ENCODE data around the gene CDKL2. TPM values are rescaled to one million over a fixed set of nuclear protein-coding genes. Genes with fewer than 3 reads are reported as not detected.
A peak's percentile ranks its signal among the peaks of the same experiment; 100 is the strongest.
"Not testable (repeated sequence)": the region's sequence is repeated elsewhere in the genome, so short reads cannot be mapped to it uniquely, and the experiment has no call there.

The CDKL2 gene
- under 0.01 TPM in 2 replicates for total RNA-seq

GRCh38 chr4:75630174-75630936 is at the start of gene CDKL2:
Gene CDKL2, minus strand, starts transcription at chr4:75630528. Its CDS starts 4,540 bp downstream, at chr4:75625988.
- peak; percentile 58 to 59 for DNase-seq (ENCODE audit: low read depth in 2 of 2)

- DNase-seq (ENCODE audit: low read depth in 2 of 2) = no peak
These were observed 48.6 kb upstream of the CDKL2 start for GRCh38 chr4:75678965-75679364.

GRCh38 chr4:75678473-75678872 is 48.1 kb upstream of the CDKL2 start:
- DNase-seq (ENCODE audit: low read depth in 2 of 2) = no peak

GRCh38 chr4:75675004-75675531 is 44.7 kb upstream of the CDKL2 start:
- DNase-seq (ENCODE audit: low read depth in 2 of 2) = no peak

- DNase-seq (ENCODE audit: low read depth in 2 of 2) = peak in 1 of 2 donors; percentile 3
These were observed 43.6 kb upstream of the CDKL2 start for GRCh38 chr4:75673959-75674328.

GRCh38 chr4:75673027-75673958 is 43.0 kb upstream of the CDKL2 start, which contains the start of gene G3BP2:
Gene G3BP2, minus strand, starts transcription at chr4:75673411. Its CDS starts 11,386 bp downstream, at chr4:75662025.
- peak; percentile 98 to 99 for DNase-seq (ENCODE audit: low read depth in 2 of 2)

- DNase-seq (ENCODE audit: low read depth in 2 of 2) = peak; percentile 58 to 63
These were observed 42.2 kb upstream of the CDKL2 start for GRCh38 chr4:75672461-75673026.

GRCh38 chr4:75671802-75672421 is 41.6 kb upstream of the CDKL2 start:
- DNase-seq (ENCODE audit: low read depth in 2 of 2) = peak in 1 of 2 donors; percentile 3

- no peak for DNase-seq (ENCODE audit: low read depth in 2 of 2)
These were observed 38.3 kb upstream of the CDKL2 start for GRCh38 chr4:75668596-75668995.

- not testable (repeated sequence) for DNase-seq (ENCODE audit: low read depth in 2 of 2)
These were observed 37.3 kb upstream of the CDKL2 start for GRCh38 chr4:75667636-75668035.

GRCh38 chr4:75666299-75666698 is 36.0 kb upstream of the CDKL2 start:
- DNase-seq (ENCODE audit: low read depth in 2 of 2) = no peak

- not testable (repeated sequence) for DNase-seq (ENCODE audit: low read depth in 2 of 2)
These were observed 34.3 kb upstream of the CDKL2 start for GRCh38 chr4:75664604-75665003.

- DNase-seq (ENCODE audit: low read depth in 2 of 2) = no peak
These were observed 32.3 kb upstream of the CDKL2 start for GRCh38 chr4:75662626-75663025.

GRCh38 chr4:75660491-75660890 is 30.2 kb upstream of the CDKL2 start:
- no peak for DNase-seq (ENCODE audit: low read depth in 2 of 2)

GRCh38 chr4:75659512-75660031 is 29.2 kb upstream of the CDKL2 start:
- no peak for DNase-seq (ENCODE audit: low read depth in 2 of 2)

GRCh38 chr4:75658876-75659275 is 28.5 kb upstream of the CDKL2 start:
- peak in 1 of 2 donors; percentile 47 for DNase-seq (ENCODE audit: low read depth in 2 of 2)

GRCh38 chr4:75655562-75655961 is 25.2 kb upstream of the CDKL2 start:
- DNase-seq (ENCODE audit: low read depth in 2 of 2) = no peak

GRCh38 chr4:75654905-75655304 is 24.6 kb upstream of the CDKL2 start:
- DNase-seq (ENCODE audit: low read depth in 2 of 2) = no peak

- peak; percentile 55 to 72 for DNase-seq (ENCODE audit: low read depth in 2 of 2)
These were observed 23.6 kb upstream of the CDKL2 start for GRCh38 chr4:75653845-75654503.

- no peak for DNase-seq (ENCODE audit: low read depth in 2 of 2)
These were observed 13.8 kb upstream of the CDKL2 start for GRCh38 chr4:75644095-75644494.

Data from lung microvascular endothelial cell (primary cell).